Body of pancreas (tissue), 4 donors: Measurements from ENCODE around the gene ANKUB1. TPM values are rescaled to one million over a fixed set of nuclear protein-coding genes. Genes with fewer than 3 reads are reported as not detected.

ENCODE experiments used
- ATAC-seq: fragments of 150-250 bp; one replicate; pipeline ENCODE4 v1.9.1; 2016
- DNase-seq, 4 donors: peaks; one replicate each; pipeline ENCODE4 v3.0.0-alpha.2; 2019
- H3K27ac ChIP-seq, 4 donors: fragments of 200-600 bp; sonication (generic); 1 replicate in 3 of 4; 2 replicates in 1 of 4; pipeline versions ENCODE4 v1.5.1 to v1.6.1; 2016 to 2019; ENCODE audit warnings: mild to moderate bottlenecking in 1 of 4, mixed read lengths in 1 of 4, moderate library complexity in 1 of 4
- H3K27me3 ChIP-seq, 2 donors: fragments of 200-600 bp; sonication (generic); one replicate each; pipeline ENCODE4 v1.6.0; 2016; ENCODE audit warnings: mild to moderate bottlenecking in 1 of 2
- H3K36me3 ChIP-seq, 2 donors: fragments of 200-600 bp; sonication (generic); replicated peaks in 1 of 2; 2 replicates each; pipeline ENCODE4 v1.5.1; 2016; ENCODE audit warnings: low read depth in 2 of 2; ENCODE audit not compliant: insufficient read depth in 1 of 2
- H3K4me1 ChIP-seq: fragments of 200-600 bp; sonication (generic); one replicate; pipeline ENCODE4 v1.6.0; 2016
- H3K4me3 ChIP-seq, 2 donors: fragments of 200-600 bp; sonication (generic); 1 replicate in 1 of 2; 2 replicates in 1 of 2; pipeline ENCODE4 v1.5.1; 2016 to 2019
- H3K9me3 ChIP-seq, 3 donors: fragments of 200-600 bp; sonication (generic); 1 replicate in 2 of 3; 2 replicates in 1 of 3; pipeline ENCODE4 v1.5.1; 2016
- CTCF ChIP-seq, 7 experiments: fragments of 450-650 bp in 4 of 7; fragments of 200-600 bp in 3 of 7; sonication (generic) in 3 of 7; IDR thresholded peaks; one replicate each; pipeline ENCODE4 v1.5.1; 2016 to 2019; ENCODE audit warnings: antibody characterized with exemption in 7 of 7
- POLR2A ChIP-seq, 3 donors: fragments of 450-650 bp; IDR thresholded peaks; one replicate each; pipeline ENCODE4 v1.6.1; 2016; ENCODE audit warnings: antibody characterized with exemption in 3 of 3, mild to moderate bottlenecking in 2 of 3
- WGBS, 2 donors: methylation state at CpG; one replicate each; pipeline ENCODE4 v1.1.5; 2017; 5-methylcytosine and 5-hydroxymethylcytosine counted together
- intact Hi-C: fragments of 100-400 bp; cut with DNase I; formaldehyde crosslinking; loops from one replicate; pipeline ENCODE4 v1.15.1; 2023
- total RNA-seq, 2 donors: library from RNA; depleted of rRNA; stranded (reverse); fragments of >200 nt; gene quantifications; one replicate each; pipeline ENCODE4 v1.1.0, GENCODE V29; 2016

Gene ANKUB1
- total RNA-seq, 2 donors from 2014 or later: not detected

- TF ChIP-seq CTCF (IDR thresholded peaks at IDR 0.05): no peak
- TF ChIP-seq POLR2A (IDR thresholded peaks at IDR 0.05): no peak
- Histone ChIP-seq H3K27ac (no peak overlapping the region), H3K27me3 (no peaks in the 10 kb centered on the region), H3K9me3 (no peaks in the 10 kb centered on the region), H3K4me3 (no peak overlapping the region), H3K4me1 (no peaks in the 10 kb centered on the region), H3K36me3 (no peaks in the 10 kb centered on the region)
- 74 to 93% methylated on average over 2 of the region's 2 CpGs for WGBS, 2 donors
- ATAC-seq (no peak), DNase-seq (no peak)
- intact Hi-C loops: no loop called here
Measured at GRCh38 chr3:149727656-149728055, 64.7 kb downstream of the ANKUB1 start.

GRCh38 chr3:149726716-149727407 lies 65.5 kb downstream of the ANKUB1 start:
- no peak for ATAC-seq
- WGBS, 2 donors: 80 to 86% methylated on average over 2 of the region's 2 CpGs
- TF ChIP-seq CTCF (IDR thresholded peaks at IDR 0.05) (no peak), POLR2A (IDR thresholded peaks at IDR 0.05) (no peak)
- DNase-seq: no peak
- Histone ChIP-seq H3K9me3 (no peaks in the 10 kb centered on the region), H3K27me3 (no peaks in the 10 kb centered on the region), H3K4me3 (no peak overlapping the region), H3K27ac (no peak overlapping the region), H3K36me3 (no peaks in the 10 kb centered on the region), H3K4me1 (no peaks in the 10 kb centered on the region)
- intact Hi-C loops: no loop called here

GRCh38 chr3:149723781-149724180 lies 68.6 kb downstream of the ANKUB1 start:
- intact Hi-C loops: no loop called here
- TF ChIP-seq CTCF (IDR thresholded peaks at IDR 0.05) (no peak), POLR2A (IDR thresholded peaks at IDR 0.05) (no peak)

GRCh38 chr3:149720918-149721317 lies 71.4 kb downstream of the ANKUB1 start:
- H3K36me3 ChIP-seq: no peaks in the 10 kb centered on the region
- 83 to 96% methylated on average over 2 of the region's 2 CpGs for WGBS, 2 donors
- no peak for DNase-seq
- no peak for ATAC-seq
- intact Hi-C loops: no loop called here
- H3K27me3 ChIP-seq: no peaks in the 10 kb centered on the region
- no peak overlapping the region for H3K27ac ChIP-seq
- H3K9me3 ChIP-seq: no peaks in the 10 kb centered on the region
- no peak for TF ChIP-seq POLR2A (IDR thresholded peaks at IDR 0.05)
- TF ChIP-seq CTCF (IDR thresholded peaks at IDR 0.05): no peak
- H3K4me1 ChIP-seq: peaks cover 5% of the 10 kb centered on the region
- H3K4me3 ChIP-seq: no peak overlapping the region

More at GRCh38 chr3:149723781-149724180, 68.6 kb downstream of the ANKUB1 start:
- no peak overlapping the region for H3K27ac ChIP-seq
- no peaks in the 10 kb centered on the region for H3K9me3 ChIP-seq
- DNase-seq: no peak
- no peaks in the 10 kb centered on the region for H3K36me3 ChIP-seq
- H3K4me1 ChIP-seq: no peaks in the 10 kb centered on the region
- H3K27me3 ChIP-seq: no peaks in the 10 kb centered on the region
- H3K4me3 ChIP-seq: no peak overlapping the region
- ATAC-seq: no peak
